WERI-Rb-1 (cell line): Measurements from ENCODE around the gene SEMA3D.

Experiments
- DNase-seq: peaks from one replicate; pipeline ENCODE4 v3.0.0-alpha.2; 2020
- H3K27ac ChIP-seq: fragments of 250-450 bp; sonication (Bioruptor Pico); 2 replicates; pipeline ENCODE4 v1.5.1; 2020; ENCODE audit warnings: mild to moderate bottlenecking, moderate library complexity
- H3K27me3 ChIP-seq: fragments of 250-450 bp; sonication (Bioruptor Pico); 2 replicates; pipeline ENCODE4 v1.5.1; 2021; ENCODE audit warnings: mild to moderate bottlenecking, low read depth, moderate library complexity; ENCODE audit not compliant: insufficient read depth, severe bottlenecking
- H3K36me3 ChIP-seq: fragments of 250-450 bp; sonication (Bioruptor Pico); 2 replicates; pipeline ENCODE4 v1.5.1; 2020; ENCODE audit warnings: mild to moderate bottlenecking, moderate library complexity
- H3K4me3 ChIP-seq: 2 replicates; pipeline ENCODE4 v1.5.1; 2011; ENCODE audit warnings: low read depth, mild to moderate bottlenecking, control low read depth, low read length
- H3K9me3 ChIP-seq: fragments of 250-450 bp; sonication (Bioruptor Pico); 2 replicates; pipeline ENCODE4 v1.5.1; 2021; ENCODE audit warnings: mild to moderate bottlenecking, moderate library complexity; ENCODE audit not compliant: severe bottlenecking
- CTCF ChIP-seq: IDR thresholded peaks from 2 replicates; pipeline ENCODE4 v1.5.1; 2011; ENCODE audit warnings: low read depth, mild to moderate bottlenecking, control low read depth, inconsistent platforms, low read length

The SEMA3D gene

DNA sequence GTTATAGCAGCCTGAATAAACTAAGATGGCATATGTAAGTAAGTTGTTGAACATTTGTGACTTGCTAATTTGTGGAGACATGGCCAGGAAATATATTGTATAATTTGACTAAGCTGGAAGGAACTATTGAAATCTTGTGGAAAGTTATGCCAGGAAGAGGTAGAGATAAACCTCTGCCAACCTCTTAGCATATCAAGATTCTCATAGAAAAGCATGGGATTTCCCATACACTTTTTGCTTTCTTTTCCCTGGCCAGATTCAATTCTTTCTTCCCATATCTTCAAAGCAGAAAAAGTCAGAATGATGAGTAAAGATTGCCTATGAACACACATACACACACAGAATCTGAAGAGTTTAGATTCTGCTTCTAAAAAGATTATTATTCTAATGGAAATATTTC is 216.2 kb downstream of the SEMA3D start:
- H3K27ac ChIP-seq, result no peak overlapping the region
- DNase-seq, result no peak
- H3K36me3 ChIP-seq, result no peaks in the 10 kb centered on the region
- H3K4me3 ChIP-seq, result no peak overlapping the region
- no peaks in the 10 kb centered on the region for H3K9me3 ChIP-seq
- no peaks in the 10 kb centered on the region for H3K27me3 ChIP-seq
- TF ChIP-seq CTCF, result no peak

GRCh38 chr7:84953234-84953633 is 233.6 kb downstream of the SEMA3D start:
- no peaks in the 10 kb centered on the region for H3K36me3 ChIP-seq
- H3K27me3 ChIP-seq, result no peaks in the 10 kb centered on the region
- no peak for DNase-seq
- H3K4me3 ChIP-seq, result no peak overlapping the region
- no peak overlapping the region for H3K27ac ChIP-seq
- H3K9me3 ChIP-seq, result peaks cover 3% of the 10 kb centered on the region
- no peak for TF ChIP-seq CTCF

- no peak for TF ChIP-seq CTCF
- H3K36me3 ChIP-seq, result no peaks in the 10 kb centered on the region
- H3K27me3 ChIP-seq, result no peaks in the 10 kb centered on the region
- H3K9me3 ChIP-seq, result peaks cover 3% of the 10 kb centered on the region
- no peak overlapping the region for H3K27ac ChIP-seq
- no peak overlapping the region for H3K4me3 ChIP-seq
- no peak for DNase-seq
Measured at GRCh38 chr7:84950836-84951235, 236.0 kb downstream of the SEMA3D start.

DNA sequence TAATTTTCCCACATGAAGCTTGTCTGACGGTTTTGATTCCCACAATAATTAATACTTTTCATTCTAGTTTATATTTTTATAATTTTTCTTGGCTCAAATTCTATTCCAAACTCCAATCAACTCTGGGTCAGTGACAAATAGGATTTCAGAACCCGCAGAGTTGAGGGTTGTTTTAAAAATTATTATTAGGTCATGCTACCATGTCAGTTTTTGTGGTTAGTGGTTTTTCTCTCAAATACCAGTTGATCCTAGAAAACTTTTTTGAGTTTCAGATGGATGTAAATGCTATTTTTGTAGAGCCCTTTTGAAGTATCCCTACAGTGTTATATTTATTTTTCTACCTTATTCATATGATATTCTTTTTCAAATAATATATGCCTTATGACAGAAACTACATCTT is 237.4 kb downstream of the SEMA3D start:
- Histone ChIP-seq H3K27me3 (no peaks in the 10 kb centered on the region), H3K36me3 (no peaks in the 10 kb centered on the region), H3K27ac (no peak overlapping the region), H3K9me3 (no peaks in the 10 kb centered on the region), H3K4me3 (no peak overlapping the region)
- no peak for DNase-seq
- TF ChIP-seq CTCF, result no peak

DNA sequence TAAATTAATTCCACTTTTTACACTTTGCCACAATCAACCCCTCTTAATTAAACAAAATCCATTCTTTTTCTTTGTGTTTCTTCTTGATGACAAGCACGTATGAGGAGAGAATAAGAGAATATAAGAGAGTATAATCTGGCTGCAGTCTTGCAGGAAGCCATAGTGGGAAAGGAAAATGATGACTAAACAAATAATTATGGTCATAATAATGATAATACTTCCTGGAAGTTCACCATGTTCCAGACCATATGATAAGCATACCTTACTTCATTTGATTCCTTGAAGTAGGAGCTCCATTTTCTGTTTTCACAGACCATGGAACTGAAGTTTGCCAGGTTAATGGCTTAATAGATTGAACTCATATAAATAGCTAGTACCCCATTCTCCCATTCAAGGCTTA is 237.8 kb downstream of the SEMA3D start:
- Histone ChIP-seq H3K27ac (0 out of 2 replicates have a peak overlapping the region, but pooled peaks have one; percentile 7), H3K27me3 (no peaks in the 10 kb centered on the region), H3K36me3 (no peaks in the 10 kb centered on the region), H3K9me3 (no peaks in the 10 kb centered on the region), H3K4me3 (no peak overlapping the region)
- TF ChIP-seq CTCF, result no peak
- no peak for DNase-seq

GRCh38 chr7:84948634-84949033 is 238.2 kb downstream of the SEMA3D start:
- peak overlapping the region; percentile 51; the same call in 1 of the 2 replicates for H3K27ac ChIP-seq
- TF ChIP-seq CTCF, result no peak
- no peaks in the 10 kb centered on the region for H3K36me3 ChIP-seq
- H3K9me3 ChIP-seq, result no peaks in the 10 kb centered on the region
- no peak for DNase-seq
- no peak overlapping the region for H3K4me3 ChIP-seq
- H3K27me3 ChIP-seq, result no peaks in the 10 kb centered on the region
